ENCODE results near the gene TMEM44. TPM values are rescaled to one million over a fixed set of nuclear protein-coding genes. Genes with fewer than 3 reads are reported as not detected.
A peak's percentile ranks its signal among the peaks of the same experiment; 100 is the strongest.

The TMEM44 gene
- polyA plus RNA-seq, 1 donor (not counting 4 experiments of a cell fraction or from before 2014, with no cell fraction given) = 13.3 TPM

GRCh38 chr3:194537732-194538247 lies 95.4 kb downstream of the TMEM44 start:
- Histone ChIP-seq H3K9me3 (ENCODE audit: control insufficient read depth, low read depth, low read length) (no peaks in the 10 kb centered on the region), H3K27ac (ENCODE audit: control insufficient read depth, insufficient read depth, low read length) (no peak overlapping the region), H3K9me1 (ENCODE audit: control insufficient read depth, extremely low read depth, insufficient read depth, low read length) (peaks cover 5% of the 10 kb centered on the region), H3K27me3 (ENCODE audit: control insufficient read depth, extremely low read depth, insufficient read depth, low read length) (no peaks in the 10 kb centered on the region), H2AFZ (ENCODE audit: control insufficient read depth, low read length) (peak overlapping the region; percentile 14), H3K36me3 (ENCODE audit: control insufficient read depth in 2 of 2, extremely low read depth in 1 of 2, insufficient read depth in 2 of 2, low read length in 2 of 2) (no peaks in the 10 kb centered on the region), H3K4me1 (ENCODE audit: control insufficient read depth, extremely low read depth, insufficient read depth, low read length) (peaks cover 14% of the 10 kb centered on the region), H3K79me2 (ENCODE audit: control insufficient read depth, insufficient read depth, low read length) (no peaks in the 10 kb centered on the region), H3K4me2 (ENCODE audit: control insufficient read depth, extremely low read depth, insufficient read depth, low read depth, low read length) (peak overlapping the region; percentile 59), H3K4me3 (ENCODE audit: control insufficient read depth in 2 of 3, extremely low read depth in 1 of 3, insufficient read depth in 2 of 3, low read depth in 1 of 3, low read length in 3 of 3) (peak overlapping the region in 1 of 3 experiments; percentile 13), H4K20me1 (ENCODE audit: control insufficient read depth, extremely low read depth, insufficient read depth, low read length) (no peaks in the 10 kb centered on the region), H3K9ac (ENCODE audit: control insufficient read depth, extremely low read depth, insufficient read depth, low read length) (no peak overlapping the region)
- TF ChIP-seq CTCF (optimal IDR thresholded peaks at IDR 0.05 in 1 of 3, IDR thresholded peaks at IDR 0.05 in 1 of 3, conservative IDR thresholded peaks at IDR 0.05 in 1 of 3; ENCODE audit: extremely low read depth in 1 of 3, insufficient read depth in 2 of 3, low read length in 3 of 3) = no peak
- TF ChIP-seq EZH2 (IDR thresholded peaks at IDR 0.05; ENCODE audit: low read length) = no peak
- peak; percentile 57 for FAIRE-seq
- dilution Hi-C loops (cut with MboI; ENCODE audit: extremely low pct_ligation_motif_present, low sequenced_read_pairs) = no loop called here
- no peak for DNase-seq (ENCODE audit: low read depth, low spot score)

Small RNA genes within 50 kb of the gene (small RNA-seq; reads per million reads assigned to genes)
- gene AC046143.2 (ENCODE audit: insufficient read length in 3 of 3, low read depth in 3 of 3, low replicate concordance in 1 of 3) = 0 reads per million in 3 experiments

Other genes starting within 250 kb of the TMEM44 start
- gene GP5, start 234.2 kb downstream of the TMEM44 start, polyA plus RNA-seq = 0.02 to 0.05 TPM (median 0.04 TPM) in 3 replicates
- 55.9 to 103 TPM (median 85.5 TPM) in 3 replicates for gene ATP13A3, start 146.4 kb downstream of the TMEM44 start, polyA plus RNA-seq
- gene LSG1, start 38.8 kb upstream of the TMEM44 start, polyA plus RNA-seq = 33.3 to 43.0 TPM (median 40.7 TPM) in 3 replicates
- 0.68 to 1.7 TPM (median 1.1 TPM) in 3 replicates for gene FAM43A, start 52.5 kb upstream of the TMEM44 start, polyA plus RNA-seq